Osteoblast (primary cell): ENCODE measurements around the gene TRIM29. TPM values are rescaled to one million over a fixed set of nuclear protein-coding genes. Genes with fewer than 3 reads are reported as not detected.
A peak's percentile ranks its signal among the peaks of the same experiment; 100 is the strongest.

Source experiments
- DNase-seq: peaks from one replicate; pipeline ENCODE4 v3.0.0; 2011; ENCODE audit warnings: low spot score, mixed read lengths; ENCODE audit not compliant: insufficient read length; ENCODE audit errors: missing footprints
- H2AFZ ChIP-seq: 2 replicates; pipeline ENCODE4 v1.6.0; 2011; ENCODE audit warnings: mild to moderate bottlenecking, low read length
- H3K27ac ChIP-seq: 2 replicates; pipeline ENCODE4 v1.5.1; 2011; ENCODE audit warnings: mild to moderate bottlenecking, low read depth, low read length, moderate library complexity
- H3K27me3 ChIP-seq: 2 replicates; pipeline ENCODE4 v1.6.0; 2012; ENCODE audit warnings: mild to moderate bottlenecking, control low read depth, inconsistent platforms, low read length, moderate library complexity; ENCODE audit not compliant: insufficient read depth
- H3K36me3 ChIP-seq: 2 replicates; pipeline ENCODE4 v1.5.1; 2011; ENCODE audit warnings: mild to moderate bottlenecking, low read length, control low read depth, moderate library complexity; ENCODE audit not compliant: insufficient read depth
- H3K4me1 ChIP-seq: 2 replicates; pipeline ENCODE4 v1.5.1; 2011; ENCODE audit warnings: mild to moderate bottlenecking, low read length, control low read depth, moderate library complexity; ENCODE audit not compliant: insufficient read depth
- H3K4me2 ChIP-seq: 2 replicates; pipeline ENCODE4 v1.6.0; 2011; ENCODE audit warnings: mild to moderate bottlenecking, low read length; ENCODE audit not compliant: insufficient read depth
- H3K4me3 ChIP-seq: fragments of 200-600 bp; sonication (generic); 3 replicates; pipeline ENCODE4 v1.5.1; 2012; ENCODE audit warnings: mild to moderate bottlenecking, low read length, inconsistent platforms; ENCODE audit not compliant: insufficient read depth
- H3K79me2 ChIP-seq: 2 replicates; pipeline ENCODE4 v1.6.0; 2012; ENCODE audit warnings: mild to moderate bottlenecking, low read length, control low read depth, inconsistent platforms; ENCODE audit not compliant: insufficient read depth
- H3K9me3 ChIP-seq: 2 replicates; pipeline ENCODE4 v1.5.1; 2011; ENCODE audit warnings: low read depth, low read length, control low read depth
- H4K20me1 ChIP-seq: 2 replicates; pipeline ENCODE4 v1.6.0; 2012; ENCODE audit warnings: mild to moderate bottlenecking, low read length, control low read depth; ENCODE audit not compliant: insufficient read depth
- total RNA-seq: library from RNA; depleted of rRNA; stranded (reverse); fragments of >200 nt; gene quantifications from 2 replicates; pipeline ENCODE4 v1.2.3, GENCODE V29; 2012
- TF ChIP-seq, protein P1 (sequence below): IDR thresholded peaks from 2 replicates; pipeline ENCODE4 v1.5.1; 2011; ENCODE audit warnings: mild to moderate bottlenecking, low read depth, low read length, moderate library complexity; ENCODE audit errors: extremely low read depth

Gene TRIM29
- total RNA-seq, 1 donor, result 0.36 TPM

DNA sequence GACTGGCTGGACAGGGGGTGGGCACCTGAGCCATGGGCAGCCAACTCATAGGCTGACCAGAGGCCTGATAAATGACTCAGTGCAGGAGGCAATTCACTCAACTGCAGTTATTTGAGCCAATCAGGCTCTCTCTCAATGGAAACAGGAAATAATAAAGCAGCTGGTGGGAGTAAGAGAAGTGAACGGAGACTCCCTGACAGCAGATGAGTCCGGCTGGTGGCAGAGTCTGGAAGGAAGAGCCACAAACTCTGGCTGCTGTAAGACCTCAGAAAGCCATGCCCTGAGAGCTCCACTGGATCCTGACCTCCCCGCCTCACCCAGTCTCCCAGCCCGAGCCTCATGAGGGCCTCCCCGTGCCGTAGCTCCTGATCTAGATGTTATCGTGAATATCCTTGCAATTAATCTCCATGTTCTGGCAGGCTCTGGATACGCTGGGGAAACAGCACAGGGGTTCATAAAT is 69.8 kb downstream of the TRIM29 start:
- Histone ChIP-seq H3K4me1 (no peaks in the 10 kb centered on the region), H3K27ac (no peak overlapping the region), H3K79me2 (no peaks in the 10 kb centered on the region), H3K4me3 (no peak overlapping the region), H3K27me3 (peaks cover 3% of the 10 kb centered on the region), H3K36me3 (no peaks in the 10 kb centered on the region), H3K9me3 (no peaks in the 10 kb centered on the region), H4K20me1 (no peaks in the 10 kb centered on the region), H3K4me2 (peak overlapping the region; percentile 19), H2AFZ (no peak overlapping the region)
- TF ChIP-seq, protein P1, sequence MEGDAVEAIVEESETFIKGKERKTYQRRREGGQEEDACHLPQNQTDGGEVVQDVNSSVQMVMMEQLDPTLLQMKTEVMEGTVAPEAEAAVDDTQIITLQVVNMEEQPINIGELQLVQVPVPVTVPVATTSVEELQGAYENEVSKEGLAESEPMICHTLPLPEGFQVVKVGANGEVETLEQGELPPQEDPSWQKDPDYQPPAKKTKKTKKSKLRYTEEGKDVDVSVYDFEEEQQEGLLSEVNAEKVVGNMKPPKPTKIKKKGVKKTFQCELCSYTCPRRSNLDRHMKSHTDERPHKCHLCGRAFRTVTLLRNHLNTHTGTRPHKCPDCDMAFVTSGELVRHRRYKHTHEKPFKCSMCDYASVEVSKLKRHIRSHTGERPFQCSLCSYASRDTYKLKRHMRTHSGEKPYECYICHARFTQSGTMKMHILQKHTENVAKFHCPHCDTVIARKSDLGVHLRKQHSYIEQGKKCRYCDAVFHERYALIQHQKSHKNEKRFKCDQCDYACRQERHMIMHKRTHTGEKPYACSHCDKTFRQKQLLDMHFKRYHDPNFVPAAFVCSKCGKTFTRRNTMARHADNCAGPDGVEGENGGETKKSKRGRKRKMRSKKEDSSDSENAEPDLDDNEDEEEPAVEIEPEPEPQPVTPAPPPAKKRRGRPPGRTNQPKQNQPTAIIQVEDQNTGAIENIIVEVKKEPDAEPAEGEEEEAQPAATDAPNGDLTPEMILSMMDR, result no peak
- peak; percentile 70 for DNase-seq

DNA sequence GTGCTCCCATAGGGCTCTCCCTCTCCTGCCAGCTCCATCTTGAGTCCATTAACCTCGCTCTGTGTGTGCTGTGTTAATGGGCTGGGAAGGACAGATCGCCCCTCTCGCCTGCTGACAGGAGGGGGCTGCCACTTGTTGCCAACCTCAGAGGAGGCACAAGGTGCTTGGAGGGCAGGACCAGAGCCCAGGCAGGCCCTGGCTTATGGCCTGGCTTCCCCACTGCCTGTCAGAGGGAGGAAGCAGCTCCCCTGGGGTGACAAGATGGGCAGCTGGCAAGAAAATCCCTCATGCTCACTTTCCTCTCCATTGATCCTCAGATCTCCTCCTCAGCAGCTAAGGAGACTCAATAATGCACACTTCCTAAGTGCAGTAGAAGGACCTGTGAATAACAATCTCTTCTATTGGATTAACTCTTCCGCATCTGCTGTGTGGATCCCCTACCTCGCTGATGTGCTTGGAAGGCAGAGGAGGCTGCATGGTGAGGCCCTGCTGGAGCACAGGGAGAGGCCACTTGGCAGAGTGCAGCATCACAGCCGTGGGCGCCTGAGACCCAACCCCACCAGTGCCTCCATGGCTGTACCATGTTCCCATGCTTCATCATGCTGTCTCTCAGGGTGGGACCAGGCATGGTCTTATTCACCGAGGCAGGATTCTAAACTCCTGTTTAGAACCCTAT is 70.3 kb downstream of the TRIM29 start:
- Histone ChIP-seq H3K4me2 (no peak overlapping the region), H3K27me3 (peaks cover 5% of the 10 kb centered on the region)
- DNase-seq, result no peak

DNA sequence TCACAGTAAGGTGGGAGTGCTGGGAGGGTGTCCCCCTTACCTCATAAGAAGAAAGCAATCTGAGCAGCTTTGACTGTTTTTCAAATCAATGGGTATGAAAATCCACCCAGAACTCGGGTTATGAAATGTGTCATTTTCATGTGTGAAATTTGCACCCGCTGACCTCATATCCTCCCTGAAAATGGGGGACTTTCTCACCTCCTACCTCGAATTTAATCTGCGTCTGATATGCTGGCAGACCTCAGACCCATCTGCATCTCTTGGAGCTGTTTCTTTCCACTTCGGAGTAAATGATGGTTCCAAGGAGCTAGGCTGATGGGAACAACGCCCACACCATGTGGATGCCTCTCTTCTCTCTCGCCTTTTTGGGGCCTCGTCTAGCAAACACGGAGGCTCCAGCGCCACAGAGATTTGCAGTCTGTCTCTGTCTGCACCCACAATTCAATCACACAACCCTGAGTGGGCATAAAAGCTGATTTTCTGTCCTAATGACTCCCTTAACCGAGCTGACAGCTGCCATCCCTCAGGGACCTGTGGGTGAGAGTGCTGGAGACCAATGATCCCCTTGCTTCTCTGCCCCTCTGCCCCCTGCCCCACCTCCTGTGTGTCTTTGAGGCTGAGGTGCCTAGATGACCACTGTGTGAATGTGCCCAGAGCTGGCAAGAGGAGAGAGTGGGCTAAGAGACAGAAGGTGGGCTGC is 71.0 kb downstream of the TRIM29 start:
- H3K27ac ChIP-seq, result no peak overlapping the region
- H3K79me2 ChIP-seq, result no peaks in the 10 kb centered on the region
- peaks cover 6% of the 10 kb centered on the region for H3K27me3 ChIP-seq
- H3K4me3 ChIP-seq, result no peak overlapping the region
- H2AFZ ChIP-seq, result no peak overlapping the region
- no peaks in the 10 kb centered on the region for H3K36me3 ChIP-seq
- H3K4me1 ChIP-seq, result no peaks in the 10 kb centered on the region
- H4K20me1 ChIP-seq, result no peaks in the 10 kb centered on the region
- peak; percentile 27 for DNase-seq
- H3K9me3 ChIP-seq, result no peaks in the 10 kb centered on the region
- no peak overlapping the region for H3K4me2 ChIP-seq
- TF ChIP-seq, protein P1, result no peak

More for the DNA sequence above, 70.3 kb downstream of the TRIM29 start:
- no peak overlapping the region for H2AFZ ChIP-seq
- H3K27ac ChIP-seq, result no peak overlapping the region
- TF ChIP-seq, protein P1, result no peak
- H3K4me1 ChIP-seq, result no peaks in the 10 kb centered on the region
- no peaks in the 10 kb centered on the region for H3K9me3 ChIP-seq
- H3K79me2 ChIP-seq, result no peaks in the 10 kb centered on the region
- no peaks in the 10 kb centered on the region for H3K36me3 ChIP-seq
- no peaks in the 10 kb centered on the region for H4K20me1 ChIP-seq
- H3K4me3 ChIP-seq, result no peak overlapping the region

DNA sequence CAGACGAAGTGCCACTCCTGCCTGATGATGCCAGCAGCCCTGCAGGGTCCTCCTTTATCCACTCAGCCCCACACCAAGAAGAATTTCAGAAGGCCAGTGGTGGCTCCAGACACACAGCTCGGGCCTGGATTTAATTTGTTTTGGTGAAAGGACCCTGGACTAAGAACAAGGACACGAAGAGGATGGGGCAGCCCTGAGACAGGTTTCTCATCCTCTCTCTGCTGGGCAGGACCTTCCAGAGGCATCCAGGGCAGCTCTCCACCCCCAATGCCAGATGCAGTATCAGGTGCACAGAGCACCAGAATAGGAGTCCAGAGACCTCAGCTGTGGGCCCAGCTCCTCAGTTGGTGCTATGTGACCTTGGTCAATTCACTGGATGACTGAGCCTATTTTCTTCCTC is 72.0 kb downstream of the TRIM29 start:
- Histone ChIP-seq H4K20me1 (no peaks in the 10 kb centered on the region), H3K27ac (no peak overlapping the region), H3K79me2 (no peaks in the 10 kb centered on the region), H3K4me2 (no peak overlapping the region), H3K4me1 (no peaks in the 10 kb centered on the region), H3K27me3 (peaks cover 8% of the 10 kb centered on the region), H3K4me3 (no peak overlapping the region), H3K36me3 (no peaks in the 10 kb centered on the region), H3K9me3 (no peaks in the 10 kb centered on the region), H2AFZ (no peak overlapping the region)
- TF ChIP-seq, protein P1, result no peak
- no peak for DNase-seq
